ENCODE results near the gene ZFAND3. TPM values are rescaled to one million over a fixed set of nuclear protein-coding genes. Genes with fewer than 3 reads are reported as not detected.

The ZFAND3 gene
- total and polyA plus RNA-seq, 2 of the 4 experiments (the other 2 are of a cell fraction): 10.9 to 26.7 TPM

DNA sequence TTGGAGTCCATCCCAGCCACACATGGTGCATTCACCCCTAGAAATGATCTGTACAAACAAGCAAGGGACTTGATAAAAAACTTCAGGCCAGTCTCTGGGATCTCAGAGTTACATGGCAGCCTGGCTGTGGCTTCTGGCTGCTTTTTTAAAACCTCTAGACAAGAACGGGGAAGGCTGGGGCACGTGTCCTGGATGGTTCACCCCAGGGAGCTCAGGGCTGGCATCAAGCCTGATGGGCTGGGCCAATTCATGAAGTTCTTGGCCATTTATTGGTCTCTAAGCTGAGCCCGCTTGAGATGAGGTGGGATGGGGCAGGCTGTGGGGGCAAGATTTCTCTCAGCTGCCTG lies 10.4 kb upstream of the ZFAND3 start:
- H2BK120ac ChIP-seq (ENCODE audit: low read depth, low read length): no peak overlapping the region
- intact Hi-C loops (cut with micrococcal nuclease) (no loop called here), dilution Hi-C loops (cut with HindIII; ENCODE audit: low sequenced_read_pairs, unreplicated experiment) (no loop called here), in situ Hi-C loops (cut with MboI; ENCODE audit: low sequenced_read_pairs) (no loop called here)
- no peaks in the 10 kb centered on the region for H3K79me1 ChIP-seq (ENCODE audit: low read depth in 1 of 2, low read length in 2 of 2)
- CTCF ChIA-PET: no interaction called here
- peaks cover 3% of the 10 kb centered on the region for H3K4me1 ChIP-seq (ENCODE audit: control insufficient read depth, insufficient read depth, low read length)
- H3K9me1 ChIP-seq (ENCODE audit: insufficient read depth, low read length): no peaks in the 10 kb centered on the region
- no peak overlapping the region for H3K14ac ChIP-seq (replicated peaks; ENCODE audit: low read depth, low read length)
- peak overlapping the region; percentile 26 for H2AFZ ChIP-seq (replicated peaks; ENCODE audit: low read length, poor library complexity)
- H3K9ac ChIP-seq (ENCODE audit: low read depth, low read length): no peak overlapping the region
- BruUV-seq (replicated peaks): no TSS peak
- no peaks in the 10 kb centered on the region for H3K36me3 ChIP-seq (ENCODE audit: control insufficient read depth, insufficient read depth, low read length)
- H2BK5ac ChIP-seq (ENCODE audit: low read depth, low read length, poor library complexity, severe bottlenecking): no peak overlapping the region
- no peaks in the 10 kb centered on the region for H3K9me3 ChIP-seq (ENCODE audit: control insufficient read depth, insufficient read depth, low read length)
- no CpG with 5 or more reads among the region's 3 CpGs for WGBS, 2 experiments (ENCODE audit: extremely low coverage in 2 of 2, insufficient read length in 1 of 2)
- H3K23ac ChIP-seq (ENCODE audit: low read depth, low read length): no peak overlapping the region
- H2BK15ac ChIP-seq (ENCODE audit: low read depth, low read length): no peak overlapping the region
- ATAC-seq (ENCODE audit: low read depth) (peak; percentile 70), DNase-seq (peak; percentile 44)
- H4K8ac ChIP-seq (ENCODE audit: low read depth in 2 of 2, low read length in 2 of 2): no peak overlapping the region
- H3K56ac ChIP-seq (ENCODE audit: extremely low read depth, insufficient read depth, low read length): no peak overlapping the region
- H3K4ac ChIP-seq (ENCODE audit: low read depth, low read length): no peak overlapping the region
- H3K4me3 ChIP-seq (ENCODE audit: insufficient read depth, low read depth, low read length): no peak overlapping the region
- H2AK5ac ChIP-seq (ENCODE audit: low read depth, low read length): no peak overlapping the region
- H4K91ac ChIP-seq (ENCODE audit: insufficient read depth, low read depth, low read length): no peak overlapping the region
- POLR2A ChIA-PET (ENCODE audit: unreplicated experiment): no interaction called here
- H2AK9ac ChIP-seq (replicated peaks; ENCODE audit: low read depth, low read length, poor library complexity): no peak overlapping the region
- H3K4me2 ChIP-seq (ENCODE audit: low read depth, low read length): no peak overlapping the region
- H4K5ac ChIP-seq (ENCODE audit: low read depth, low read length): no peak overlapping the region
- no peaks in the 10 kb centered on the region for H4K20me1 ChIP-seq (ENCODE audit: insufficient read depth, low read length)
- no peak overlapping the region for H3K18ac ChIP-seq (ENCODE audit: low read depth, low read length)
- peaks cover 19% of the 10 kb centered on the region for H3K27me3 ChIP-seq (ENCODE audit: control insufficient read depth, insufficient read depth, low read length)
- no peak for TF ChIP-seq RFX5 (IDR thresholded peaks at IDR 0.05; ENCODE audit: low read depth, low read length)
- TF ChIP-seq USF2 (IDR thresholded peaks at IDR 0.05; ENCODE audit: low read depth, low read length): peak; percentile 57; the same call in 1 of the 2 replicates
- no peak overlapping the region for H2BK20ac ChIP-seq (ENCODE audit: low read depth, low read length)
- no peak overlapping the region for H3K27ac ChIP-seq (ENCODE audit: insufficient read depth, low read length)

All from IMR-90 (cell line).